ENCODE measurements around the gene GPS1.

Gene GPS1

DNA sequence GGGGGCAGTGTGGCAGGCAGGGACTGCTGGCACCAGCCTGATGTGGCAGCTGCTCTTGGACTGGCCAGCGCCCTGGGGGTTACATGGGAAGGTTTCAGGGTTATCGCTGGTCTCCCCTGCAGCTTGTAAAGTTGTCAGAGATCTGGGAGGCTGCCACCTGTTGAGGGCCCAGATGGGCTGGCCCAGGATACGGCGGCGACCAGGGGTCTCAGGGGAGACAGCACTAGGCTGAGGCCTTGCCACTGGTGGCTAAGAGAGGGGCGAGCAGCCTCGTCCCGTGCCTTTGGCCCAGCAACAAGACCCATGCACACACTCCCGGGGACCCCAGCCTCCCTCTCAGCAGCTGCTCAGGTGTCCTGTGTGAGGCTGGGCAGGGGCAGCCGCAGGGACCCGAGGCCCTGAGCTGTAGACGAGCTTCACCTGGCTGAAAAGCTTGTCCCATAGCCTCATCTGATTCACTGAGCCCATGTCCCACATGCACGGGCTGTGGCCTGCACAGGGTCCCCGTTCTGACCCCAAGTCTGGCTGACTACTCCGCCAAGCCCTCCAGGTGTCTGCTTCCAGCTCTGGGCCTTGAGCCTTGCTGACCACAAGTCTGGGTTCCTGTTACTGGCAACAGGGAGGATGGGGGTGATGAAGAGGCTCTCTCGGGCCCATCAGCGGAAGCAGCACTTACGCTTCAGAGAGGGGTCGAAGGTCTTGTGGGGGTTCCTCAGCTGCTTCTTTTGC, 7.7 kb downstream of the GPS1 start:
- no peak for DNase-seq (ENCODE audit: low read depth)

GRCh38 chr17:82060001-82060380, 8.3 kb downstream of the GPS1 start:
- DNase-seq (ENCODE audit: low read depth), result no peak

DNA sequence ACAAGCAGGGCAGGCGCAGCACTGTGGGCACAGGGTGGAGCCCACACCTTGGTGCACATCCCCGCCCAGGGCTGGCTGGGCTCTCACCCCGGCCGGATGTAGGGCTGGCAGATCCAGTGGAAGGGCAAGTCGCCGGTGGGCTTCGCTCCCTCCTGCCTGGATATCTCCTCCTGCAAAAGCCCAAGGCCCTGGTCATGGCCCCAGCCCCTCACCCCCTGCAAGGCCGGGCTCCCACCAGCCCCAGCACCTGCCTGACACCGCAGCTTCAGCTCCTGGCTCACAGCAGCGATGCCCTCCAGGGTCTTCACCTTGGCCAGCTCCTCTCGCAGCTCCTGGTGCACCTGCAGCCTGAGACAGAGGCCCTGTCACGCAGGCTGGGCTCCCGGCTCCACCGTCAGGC, 8.9 kb downstream of the GPS1 start:
- no peak for DNase-seq (ENCODE audit: low read depth)

GRCh38 chr17:82061047-82061925, 9.6 kb downstream of the GPS1 start:
- DNase-seq (ENCODE audit: low read depth), result no peak

- no peak for DNase-seq (ENCODE audit: low read depth)
These were observed 10.6 kb downstream of the GPS1 start for GRCh38 chr17:82062076-82062983.

DNA sequence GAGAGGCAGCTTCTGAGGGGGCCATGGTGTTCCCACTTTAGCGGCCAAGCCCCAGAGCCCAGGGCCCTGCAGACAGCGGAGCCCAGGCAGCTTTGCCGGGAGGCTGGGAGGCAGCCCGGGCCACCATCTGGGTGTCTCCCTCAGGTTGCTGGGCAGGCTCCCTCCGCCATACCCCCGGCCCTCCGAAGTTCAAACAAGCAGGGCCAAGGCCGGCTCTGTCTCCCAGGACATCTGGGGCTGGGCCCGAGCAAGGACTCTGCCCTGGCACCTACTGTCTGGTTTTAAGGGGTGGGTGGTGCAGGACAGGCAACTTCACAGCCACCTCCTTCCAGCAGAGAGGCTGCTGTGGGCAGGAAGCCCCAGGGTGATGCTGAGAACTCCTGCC, 11.3 kb downstream of the GPS1 start:
- no peak for DNase-seq (ENCODE audit: low read depth)

DNA sequence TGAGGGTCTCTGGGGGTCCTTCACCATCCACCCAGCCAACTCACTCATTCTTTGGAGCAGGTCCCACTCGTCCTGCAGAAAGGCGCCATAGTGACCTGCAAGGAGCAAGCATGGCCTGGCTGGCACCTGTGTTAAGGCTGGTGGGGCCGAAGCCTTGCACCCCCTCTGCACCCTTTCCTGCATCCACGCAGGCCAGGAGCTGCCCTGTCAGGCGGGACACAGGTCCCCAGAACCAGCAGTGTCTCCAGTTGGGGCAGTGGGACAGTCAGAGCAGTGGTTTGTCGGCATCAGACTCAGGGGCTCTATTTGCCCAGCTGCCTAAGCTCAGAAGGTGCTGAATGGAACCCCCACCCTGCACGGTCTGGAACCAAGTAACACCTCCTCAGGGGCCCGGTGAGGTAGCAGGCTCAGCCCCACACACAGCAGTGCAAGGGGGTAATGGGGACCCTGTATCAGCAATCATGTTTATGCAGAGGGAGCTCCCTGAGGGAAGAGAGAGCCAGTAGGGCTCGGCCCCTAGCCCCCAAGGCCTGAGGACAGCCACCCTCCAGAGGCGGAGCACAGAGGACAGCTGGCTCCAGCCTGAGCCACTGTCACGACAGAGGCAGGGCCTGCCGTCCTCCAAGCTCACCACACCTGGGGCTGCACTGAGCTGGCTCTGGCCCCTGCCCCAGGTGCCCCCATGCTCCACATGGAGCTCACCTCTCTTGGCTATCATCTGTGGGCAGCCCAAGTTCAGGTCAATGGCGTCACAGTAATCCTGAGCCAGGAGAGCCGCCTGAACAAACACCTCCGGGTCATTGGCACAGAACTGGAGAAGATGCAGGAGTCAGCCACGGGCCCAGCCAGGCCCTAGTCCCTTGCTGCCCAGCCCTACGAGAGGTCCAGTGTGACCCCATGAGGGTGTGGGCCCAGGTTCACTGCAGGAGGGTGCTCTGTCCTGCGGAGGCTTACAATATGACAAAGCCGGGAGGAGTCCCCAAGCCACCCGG, 12.0 kb downstream of the GPS1 start:
- DNase-seq (ENCODE audit: low read depth), result no peak

- DNase-seq (ENCODE audit: low read depth), result no peak
These were observed 12.9 kb downstream of the GPS1 start for GRCh38 chr17:82064433-82065192.

GRCh38 chr17:82065193-82065637, 13.5 kb downstream of the GPS1 start:
- no peak for DNase-seq (ENCODE audit: low read depth)

DNA sequence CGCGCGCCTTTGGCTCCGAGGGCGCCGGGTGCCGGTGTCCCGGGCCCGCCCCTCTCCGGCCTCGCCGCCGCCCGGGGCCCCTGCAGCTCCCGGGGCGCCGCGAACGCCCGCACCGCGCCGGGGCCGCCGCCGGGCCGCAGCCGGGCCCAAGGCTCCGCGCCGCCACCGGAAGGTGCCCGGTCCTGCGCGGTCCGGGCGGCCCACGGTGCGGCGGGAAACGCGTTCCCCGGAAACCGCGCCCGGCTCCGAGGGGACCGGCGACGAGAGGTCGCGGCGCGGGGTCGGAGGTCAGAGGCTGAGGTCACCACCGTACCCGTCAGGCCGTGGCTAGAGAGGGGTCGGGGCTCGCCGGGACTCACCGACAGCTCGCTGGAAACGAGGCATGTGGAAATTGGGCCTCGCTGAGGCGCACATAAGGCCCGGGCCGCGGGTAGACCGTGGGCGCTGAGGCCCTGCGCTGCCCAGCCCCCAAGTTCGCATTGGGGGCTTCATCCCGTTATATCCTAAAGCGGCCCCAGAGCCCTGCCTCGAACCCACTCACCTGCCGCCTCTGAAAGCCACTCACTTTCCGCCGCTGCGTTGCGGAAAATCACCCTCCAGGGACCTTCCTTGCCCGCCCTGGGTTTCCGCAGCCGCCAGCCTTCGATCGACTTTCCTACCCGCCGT, 14.1 kb downstream of the GPS1 start, which contains the start of gene DUS1L:
TSS of gene DUS1L (minus strand) at position 167 of the 666 bp plus-strand sequence. CDS start 745 bp downstream, outside the sequence.
- no peak for DNase-seq (ENCODE audit: low read depth)

- no peak for DNase-seq (ENCODE audit: low read depth)
These were observed 18.9 kb downstream of the GPS1 start for GRCh38 chr17:82070611-82071010.

GRCh38 chr17:82072827-82073226, 21.1 kb downstream of the GPS1 start:
- DNase-seq (ENCODE audit: low read depth), result no peak

- no peak for DNase-seq (ENCODE audit: low read depth)
These were observed 21.7 kb downstream of the GPS1 start for GRCh38 chr17:82073446-82073845.

DNA sequence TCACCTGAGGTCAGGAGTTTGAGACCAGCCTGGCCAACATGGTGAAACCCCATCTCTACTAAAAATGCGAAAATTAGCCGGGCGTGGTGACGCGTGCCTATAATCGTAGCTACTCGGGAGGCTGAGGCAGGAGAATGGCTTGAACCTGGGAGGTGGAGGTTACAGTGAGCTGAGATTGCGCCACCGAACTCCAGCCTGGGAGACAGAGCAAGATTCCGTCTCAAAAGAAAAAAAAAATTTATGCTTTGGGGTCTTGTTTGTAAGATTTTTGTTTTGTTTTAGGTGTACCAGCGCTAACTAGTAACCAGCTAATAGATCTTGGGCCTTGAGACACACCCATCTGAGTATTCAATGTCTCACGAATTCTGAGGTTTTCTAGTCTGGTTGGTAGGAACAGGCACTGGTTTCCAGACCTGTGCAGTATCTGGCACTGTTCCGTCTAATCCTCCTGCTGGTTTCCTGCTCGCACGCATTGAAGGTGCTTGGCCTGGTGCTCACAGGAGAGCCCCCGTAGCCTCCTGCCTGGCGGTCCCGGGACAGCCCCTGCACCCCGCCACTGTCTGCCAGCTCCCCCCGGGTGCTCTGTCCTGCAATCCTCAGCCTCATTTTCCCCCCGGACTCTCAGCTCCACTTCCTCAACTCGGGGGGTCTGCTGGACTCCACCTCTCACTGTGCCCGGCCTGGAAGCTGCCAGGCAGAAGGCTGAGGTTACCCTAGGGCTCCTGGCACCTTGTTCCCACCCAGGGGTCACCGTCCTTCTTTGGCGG, 24.5 kb downstream of the GPS1 start:
- no peak for DNase-seq (ENCODE audit: low read depth)

DNA sequence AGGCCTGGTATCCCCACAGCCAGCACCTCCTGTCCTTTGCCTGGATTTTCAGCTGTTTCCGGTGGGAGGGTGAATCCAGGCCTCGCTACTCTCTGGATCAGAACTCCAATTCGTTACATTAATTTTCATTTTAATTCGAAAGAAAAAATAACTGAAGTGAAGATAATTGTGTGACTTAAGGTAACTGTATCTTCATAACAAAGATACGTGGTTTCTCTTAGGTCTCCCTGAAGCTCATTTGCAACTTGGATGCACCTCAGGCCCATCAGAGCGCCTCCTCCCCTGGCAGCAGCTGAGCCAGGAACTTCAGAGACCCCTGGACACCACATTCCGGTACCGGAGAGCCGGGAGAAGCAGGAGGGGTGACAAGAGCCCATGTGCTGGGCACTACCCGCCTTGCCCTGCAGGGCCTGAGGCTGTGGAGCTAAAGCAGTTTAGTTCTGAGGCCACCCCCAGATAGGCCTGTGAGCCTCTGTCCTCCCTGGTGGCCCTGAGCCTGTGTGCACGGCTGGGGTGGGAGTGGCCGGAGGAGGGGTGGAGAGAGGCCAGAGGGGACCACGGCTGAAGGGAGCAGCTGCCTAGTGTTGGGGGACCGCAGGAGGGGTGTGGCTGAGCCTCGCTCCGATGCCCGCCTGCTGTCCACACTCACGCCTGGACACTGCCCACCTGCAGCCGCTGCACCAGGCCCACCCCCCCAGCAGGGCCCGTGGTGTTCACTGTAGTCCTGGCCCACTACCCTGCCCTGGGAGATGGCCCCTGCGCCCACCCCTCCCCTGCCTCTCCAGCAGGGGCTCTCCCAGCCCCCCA, 25.3 kb downstream of the GPS1 start:
- no peak for DNase-seq (ENCODE audit: low read depth)

DNA sequence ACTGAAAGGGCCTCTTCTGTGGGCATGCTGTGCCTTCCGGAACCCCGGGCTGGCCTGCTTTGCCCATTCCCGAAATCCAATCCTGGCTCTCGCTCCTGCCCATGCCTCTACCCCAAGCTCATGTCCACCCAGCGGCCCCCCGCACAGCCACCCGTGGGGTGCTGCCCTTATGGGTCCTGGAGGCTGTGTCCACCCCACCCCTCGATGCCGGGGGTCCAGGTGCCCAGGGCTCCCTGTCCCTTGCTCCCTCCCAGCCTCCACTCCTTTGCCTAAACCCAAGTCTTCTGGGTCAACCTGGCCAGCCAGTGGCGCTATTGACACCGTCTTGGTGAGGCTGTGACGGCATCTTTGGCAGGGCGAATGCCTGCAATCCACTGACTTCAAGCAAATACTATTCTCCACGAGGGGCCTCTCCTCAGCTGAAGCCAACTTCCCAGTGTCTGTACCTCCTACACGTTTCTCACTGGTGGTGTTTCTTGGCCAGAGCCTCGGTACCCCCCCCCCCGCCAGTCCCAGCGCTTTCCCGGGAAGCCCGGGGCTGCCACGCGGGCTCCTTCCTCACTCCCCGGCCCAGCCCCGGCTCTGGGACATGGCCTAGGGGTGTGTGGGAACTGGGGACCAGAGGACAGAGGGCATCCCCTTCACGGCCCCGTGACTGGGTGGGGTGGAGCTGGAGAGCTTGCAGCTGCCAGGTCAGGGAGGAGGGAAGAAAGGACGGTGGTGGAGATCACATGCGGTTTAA, 26.1 kb downstream of the GPS1 start:
- no peak for DNase-seq (ENCODE audit: low read depth)

- no peak for DNase-seq (ENCODE audit: low read depth)
These were observed 26.7 kb downstream of the GPS1 start for GRCh38 chr17:82078433-82078832.

Measured in HS-5 (cell line).